Anterior cingulate cortex (tissue), 58 donors: ENCODE measurements around the gene GRB10.

Source experiments
- DNase-seq, 58 donors: peaks; one replicate each; lab custom pipeline; 2025; lab: John Stamatoyannopoulos, UW

The GRB10 gene

DNA sequence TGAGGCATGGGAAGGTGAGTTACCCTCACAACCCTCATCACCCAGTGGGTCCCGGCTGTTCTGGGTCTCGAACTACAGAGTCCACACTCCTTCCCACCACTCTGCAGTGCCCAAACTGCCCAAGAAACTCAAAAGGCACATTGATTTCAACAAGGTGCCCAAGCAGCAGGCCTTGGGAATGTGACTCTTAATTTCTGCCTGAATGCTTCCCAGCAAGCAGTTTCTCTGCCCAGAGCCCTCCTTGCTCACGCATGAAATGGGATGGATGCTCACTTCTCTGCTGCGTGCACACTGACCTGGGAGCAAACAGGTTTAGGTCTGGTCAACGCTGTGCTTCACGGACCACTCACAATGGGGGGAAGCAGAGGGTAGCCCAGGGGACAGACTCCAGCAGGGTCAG is 77.9 kb downstream of the GRB10 start:
- no peak for DNase-seq

DNA sequence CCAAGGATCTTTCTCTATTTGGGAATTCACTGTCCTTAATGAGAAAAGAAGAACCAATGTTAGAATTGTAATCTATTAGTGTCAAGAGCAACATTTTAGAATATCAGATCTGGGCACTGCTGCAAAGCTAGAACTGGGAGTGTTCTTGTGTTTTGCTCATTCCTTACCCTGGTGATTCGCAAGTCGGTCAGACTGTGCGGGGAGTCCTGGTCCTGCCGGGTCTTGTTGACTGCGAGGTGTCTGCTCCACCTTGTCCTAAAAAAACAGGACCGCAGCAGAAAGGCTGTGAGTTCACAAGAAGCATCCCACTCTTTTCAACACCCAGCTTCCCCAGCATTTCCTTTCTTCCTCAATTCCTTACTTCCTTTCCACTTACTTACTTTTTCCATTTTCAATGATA is 79.0 kb downstream of the GRB10 start:
- DNase-seq, result no peak

DNA sequence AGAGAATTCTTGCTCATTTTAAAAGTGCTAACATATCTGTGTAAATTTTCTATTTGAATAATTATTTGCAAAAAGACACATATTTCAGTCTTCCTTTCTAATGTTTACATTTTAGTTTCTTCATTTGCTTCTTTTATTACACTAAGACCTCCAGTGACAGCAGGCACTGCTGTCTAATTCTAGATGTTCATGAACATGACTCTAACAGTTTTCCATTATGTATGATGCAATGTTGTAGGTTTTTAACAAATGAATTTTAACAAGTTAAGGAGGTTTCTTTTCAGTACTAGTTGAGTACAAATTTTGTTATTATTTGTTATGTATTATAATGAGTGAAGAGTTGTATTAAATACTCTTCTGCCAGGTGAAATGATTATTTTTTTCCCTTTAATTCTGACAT is 83.6 kb downstream of the GRB10 start:
- DNase-seq, result no peak

DNA sequence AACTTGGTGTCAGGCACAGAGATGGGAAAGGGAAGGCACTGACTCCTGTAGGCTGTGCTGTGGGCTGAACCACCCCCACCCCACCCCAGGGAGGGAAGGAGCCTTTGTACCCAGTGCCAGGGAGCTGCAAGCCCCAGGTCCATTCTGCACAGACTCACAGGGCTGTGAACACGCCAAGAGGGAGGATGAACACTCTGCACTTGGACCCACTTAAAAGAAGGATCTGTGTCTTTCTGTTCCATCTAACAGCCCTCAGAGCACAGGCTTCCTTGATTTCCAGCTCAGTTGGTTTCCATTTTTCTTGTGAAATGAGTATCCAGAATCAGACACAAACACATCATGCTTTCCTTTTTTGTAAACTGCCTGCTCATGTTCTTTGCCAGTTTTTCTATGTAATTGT is 84.9 kb downstream of the GRB10 start:
- peak in 4 of 58 donors; percentile 25 to 39 (median 32) for DNase-seq

DNA sequence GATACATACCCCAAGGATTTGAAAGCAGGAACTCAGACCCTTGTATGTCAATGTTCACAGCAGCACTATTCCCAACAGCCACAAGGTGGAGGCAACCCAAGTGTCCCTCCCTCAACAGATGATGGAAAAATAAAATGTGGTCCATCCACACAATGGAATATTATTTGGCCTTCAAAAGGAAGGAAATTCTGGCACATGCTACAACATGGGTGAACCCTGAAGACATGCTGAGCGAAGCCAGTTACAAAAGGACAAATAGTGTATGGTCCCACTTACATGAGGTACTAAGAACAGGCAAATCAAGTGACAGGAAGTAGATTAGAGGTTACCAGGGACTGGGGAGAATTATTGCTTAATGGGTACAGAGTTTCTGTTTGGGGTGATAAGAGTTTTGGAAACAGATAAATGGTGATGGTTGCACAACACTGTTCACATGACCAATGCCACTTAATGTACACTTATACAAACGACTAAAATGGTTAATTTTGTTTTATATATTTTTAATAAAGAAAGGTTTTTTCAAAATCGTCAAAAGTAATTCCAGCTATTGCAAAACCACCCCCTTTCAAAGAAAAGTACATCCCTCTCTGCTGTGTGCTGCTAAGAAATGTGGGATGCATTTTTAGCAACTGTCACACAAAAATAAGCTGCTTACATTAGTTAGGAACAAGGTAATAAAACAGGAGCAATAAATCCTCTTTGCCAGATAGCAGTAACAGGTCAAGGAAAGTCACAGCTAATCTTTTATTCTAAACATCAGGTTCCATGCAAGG is 85.7 kb downstream of the GRB10 start:
- no peak for DNase-seq

DNA sequence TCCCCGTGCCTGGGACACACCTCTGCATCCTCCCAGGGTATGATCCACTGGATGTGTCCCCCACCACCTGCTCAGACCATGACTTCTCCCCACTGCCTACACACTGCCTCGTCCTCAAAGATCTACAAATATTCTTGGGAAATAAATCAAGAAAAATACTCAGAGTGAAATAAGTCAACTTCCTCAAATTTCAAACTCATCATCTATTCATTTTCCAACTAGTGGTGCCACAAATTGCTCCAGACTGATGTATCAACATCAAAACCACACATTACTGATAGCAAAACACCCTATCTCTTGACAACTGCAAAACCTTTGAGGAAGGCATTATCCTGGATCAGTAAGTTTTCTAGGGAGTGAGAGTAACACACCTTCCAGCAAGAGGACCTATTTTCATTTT is 87.7 kb downstream of the GRB10 start:
- DNase-seq, result no peak

DNA sequence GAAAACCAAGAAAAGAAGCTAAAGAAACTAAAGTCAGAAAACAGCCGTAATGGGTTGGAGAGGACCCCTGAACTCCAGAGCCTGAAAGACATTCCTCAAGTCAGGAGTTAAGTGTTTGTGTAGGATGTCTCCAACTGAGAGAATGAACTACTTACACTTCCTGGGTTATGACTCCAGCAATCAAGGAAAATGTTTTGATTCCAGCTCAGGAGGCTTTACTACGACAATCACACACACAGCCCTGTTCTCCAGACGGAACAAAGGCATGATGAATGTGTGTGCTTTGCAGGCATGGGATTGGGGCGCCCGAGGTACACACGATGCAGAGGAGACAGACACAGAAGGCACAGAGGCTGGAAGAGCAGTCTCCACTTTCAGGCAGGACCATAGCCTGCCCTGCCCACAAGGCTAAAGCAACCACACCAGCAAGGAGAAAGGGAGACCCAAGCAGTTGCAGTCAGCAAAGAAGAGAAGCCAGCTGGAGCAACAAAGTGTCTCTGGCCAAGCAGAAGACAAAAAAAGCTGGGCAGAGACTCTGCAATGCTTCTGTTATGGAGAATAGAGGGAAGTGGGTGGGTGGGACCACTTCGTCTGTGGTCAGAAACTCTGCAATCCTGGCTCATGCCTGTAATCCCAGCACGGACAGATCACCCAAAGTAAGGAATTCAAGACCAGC is 89.1 kb downstream of the GRB10 start:
- DNase-seq, result no peak

DNA sequence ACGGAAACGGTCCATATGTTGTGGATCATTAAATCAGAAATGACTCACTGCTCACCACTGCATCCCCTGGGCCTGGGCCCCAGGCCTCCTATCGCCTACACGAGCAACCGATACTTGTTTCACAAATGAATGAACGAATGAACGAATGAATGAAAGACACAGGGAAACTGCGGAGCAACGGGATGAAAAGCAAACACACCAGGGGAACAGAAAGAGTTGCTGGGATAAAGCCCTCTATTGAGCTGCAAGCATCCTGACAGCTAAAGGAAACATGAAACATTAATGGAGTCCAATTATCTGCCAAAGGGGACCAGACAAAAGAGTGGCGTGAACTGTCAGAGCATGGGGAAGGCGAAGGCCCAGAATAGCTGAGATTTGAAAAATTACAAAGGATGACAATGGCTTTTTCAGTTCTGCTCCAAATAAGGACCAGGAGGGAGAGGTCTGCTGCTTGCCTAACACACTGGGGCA is 92.1 kb downstream of the GRB10 start:
- peak in 6 of 58 donors; percentile 20 to 49 (median 29) for DNase-seq

DNA sequence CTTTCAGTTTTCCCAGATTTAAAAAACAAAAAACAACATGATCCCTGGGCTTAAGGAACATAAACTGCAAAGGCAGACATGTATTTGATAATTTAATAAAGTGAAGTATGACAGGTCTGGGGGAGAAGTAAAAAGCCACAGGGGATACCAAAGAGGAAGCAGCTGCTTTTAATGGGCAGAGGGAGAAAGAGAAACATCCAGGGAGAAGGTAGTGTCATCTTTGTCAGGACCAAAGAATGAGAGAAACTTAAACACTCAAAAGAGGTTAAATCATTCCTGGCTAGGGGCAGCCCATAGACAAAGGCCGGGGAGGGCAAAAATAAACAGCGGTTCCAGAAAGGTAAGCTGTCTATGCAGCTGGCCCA is 94.5 kb downstream of the GRB10 start:
- no peak for DNase-seq

DNA sequence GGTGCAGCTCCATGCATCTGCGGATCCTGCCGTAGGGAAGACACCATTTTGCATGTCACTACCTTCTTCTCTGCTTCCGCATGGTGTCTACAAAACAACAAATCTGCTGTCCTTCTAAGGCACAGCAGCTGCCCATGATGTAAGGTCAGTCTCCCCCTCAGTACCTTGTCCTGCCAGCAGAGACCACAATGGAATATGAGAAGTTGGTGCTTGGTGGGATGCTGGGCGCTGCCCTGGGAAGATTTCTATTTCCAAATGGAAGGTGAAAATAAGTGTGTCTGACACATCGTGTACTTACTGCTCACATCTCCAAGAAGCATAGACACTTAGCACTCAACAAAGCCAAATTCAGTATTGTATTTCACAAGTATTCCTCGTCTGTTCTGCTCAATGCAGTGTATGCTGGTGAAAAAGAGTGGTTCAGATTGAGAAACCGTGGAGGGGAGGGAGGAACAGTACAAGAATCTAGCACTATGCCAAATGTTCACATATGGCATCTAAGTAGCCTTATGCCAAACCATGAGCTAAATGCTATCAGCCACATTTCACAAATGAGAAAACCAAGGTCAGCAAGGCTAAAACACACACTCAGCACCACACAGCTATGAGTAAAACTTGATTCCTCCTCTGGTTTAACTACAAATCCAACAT is 95.0 kb downstream of the GRB10 start:
- DNase-seq, result peak in 2 of 58 donors; percentile 13 to 20

DNA sequence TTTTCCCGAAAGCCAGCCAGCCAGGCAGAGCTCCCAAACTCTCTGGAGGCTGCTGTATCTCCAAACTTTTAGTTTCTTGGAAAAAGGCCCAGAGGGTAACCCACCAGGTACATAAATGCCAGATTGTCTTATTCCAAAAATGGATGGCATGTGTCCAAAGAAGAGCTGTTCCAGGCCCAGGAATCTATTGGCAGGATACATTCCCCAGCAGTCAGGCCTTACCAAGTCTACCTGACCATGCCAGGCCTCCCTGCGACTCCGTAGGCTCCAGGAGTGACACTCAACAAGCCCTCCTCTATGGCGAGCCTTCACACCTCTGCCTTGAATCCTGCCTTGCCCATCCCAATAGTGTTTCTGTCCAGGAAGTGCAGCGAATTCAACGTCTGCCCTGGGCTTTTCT is 95.6 kb downstream of the GRB10 start:
- no peak for DNase-seq

DNA sequence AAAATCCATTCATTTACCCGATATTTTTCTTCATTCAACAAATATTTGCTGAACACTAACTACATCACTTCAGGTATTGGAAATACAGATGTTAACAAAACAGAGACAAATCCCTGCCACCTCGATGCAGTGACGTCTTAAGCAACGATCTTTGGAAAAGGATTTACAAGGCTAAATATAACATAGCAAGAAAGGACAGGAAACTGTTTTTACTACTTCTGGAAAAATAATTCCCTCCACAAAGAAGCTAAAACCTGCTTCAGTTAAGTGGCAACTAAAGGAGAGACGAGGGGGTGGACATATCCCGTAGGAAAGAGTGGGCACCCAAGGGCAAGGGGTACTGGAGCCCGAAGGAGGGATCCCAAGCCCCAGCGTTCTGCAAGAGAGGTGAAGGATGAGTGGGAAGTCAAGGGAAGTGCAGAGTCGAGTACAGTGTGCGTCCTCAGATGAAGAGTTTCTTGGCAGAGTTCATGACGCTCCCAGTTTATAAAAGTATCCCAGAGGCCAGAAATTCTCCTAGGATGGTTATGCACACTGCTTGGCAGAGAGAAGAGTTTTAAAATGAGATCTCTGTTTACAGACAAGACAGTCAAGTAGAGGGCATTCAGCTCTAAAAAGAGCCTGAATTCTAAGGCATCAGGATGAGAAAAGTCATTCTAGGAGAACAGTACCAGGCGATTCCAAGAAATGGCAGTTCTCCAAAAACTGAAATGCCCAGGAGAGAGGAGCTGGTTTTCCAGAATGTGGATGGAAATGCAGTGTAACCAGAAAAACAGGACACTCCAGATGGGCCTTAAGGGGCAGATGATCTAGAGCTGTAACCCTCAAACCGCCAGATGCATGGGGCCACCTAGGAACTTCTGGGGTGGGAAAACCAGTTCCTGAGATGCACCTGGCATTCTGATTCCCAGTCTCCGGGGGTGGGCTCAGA is 97.3 kb downstream of the GRB10 start:
- no peak for DNase-seq

DNA sequence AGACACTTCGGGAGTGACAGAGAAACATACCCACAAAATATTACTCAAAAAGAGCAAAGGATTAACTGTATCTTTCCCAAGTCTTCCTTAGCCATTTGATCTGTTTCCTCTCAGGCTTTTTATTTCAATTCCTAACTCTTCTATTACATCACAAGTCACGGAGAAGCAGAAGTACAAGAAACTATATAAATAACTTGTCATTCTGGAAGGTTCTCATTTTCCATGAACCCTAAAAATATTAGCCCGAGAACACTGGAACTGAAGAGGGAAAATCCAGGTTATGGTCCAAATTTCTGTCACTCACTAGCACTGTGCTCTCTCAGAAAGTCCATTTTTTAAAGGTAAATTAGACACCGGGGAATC is 98.0 kb downstream of the GRB10 start:
- DNase-seq, result no peak

DNA sequence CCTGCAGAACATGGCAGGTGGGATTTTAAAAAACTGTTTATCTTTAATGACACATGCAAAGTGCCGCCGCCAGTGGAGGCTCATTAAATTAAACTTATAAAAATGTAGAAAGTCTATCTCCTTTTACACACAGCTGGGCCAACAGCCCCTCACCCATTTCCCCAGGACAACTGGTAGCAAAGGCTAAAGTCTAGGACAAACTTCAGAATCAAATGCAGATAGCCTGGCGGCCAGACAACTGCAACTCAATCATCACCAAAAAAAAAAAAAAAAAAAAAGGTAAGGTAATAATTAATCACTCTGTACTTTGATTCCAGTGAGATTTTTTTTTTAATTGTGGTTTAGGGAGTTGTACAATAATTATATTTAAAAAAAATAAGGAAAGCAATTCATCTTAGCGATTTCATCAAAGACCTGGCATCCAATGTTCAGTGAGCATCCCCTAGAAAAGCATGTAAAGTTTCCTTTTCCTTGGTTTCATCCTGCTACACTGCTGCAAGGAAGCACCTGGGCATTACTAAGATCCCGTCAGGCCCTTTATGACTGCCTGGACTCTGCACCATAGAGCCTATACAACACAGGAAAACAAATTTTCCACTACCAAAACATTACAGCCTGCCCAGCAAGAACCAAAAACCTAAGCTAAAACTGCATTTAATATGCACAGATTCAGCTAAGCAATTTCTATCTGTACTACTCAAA is 98.5 kb downstream of the GRB10 start:
- DNase-seq, result no peak

DNA sequence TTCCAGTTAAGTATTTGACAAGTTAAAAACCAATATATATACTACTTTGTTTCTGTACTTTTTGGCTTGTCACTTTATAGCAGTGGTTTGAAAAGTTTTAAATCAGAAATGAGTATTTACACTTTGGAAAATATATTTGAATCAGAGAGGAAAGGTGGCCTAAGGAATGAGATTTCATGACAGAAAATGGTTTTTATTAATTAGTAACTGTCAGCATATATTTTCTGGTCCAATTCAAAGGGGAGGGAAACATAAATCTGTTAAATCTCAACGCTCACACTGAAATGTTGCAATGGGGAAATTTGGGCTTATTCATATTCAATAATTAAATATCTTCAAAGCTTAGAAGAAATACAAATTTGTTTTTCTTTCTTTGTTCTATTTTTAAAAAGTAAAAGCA is 100.1 kb downstream of the GRB10 start:
- no peak for DNase-seq

DNA sequence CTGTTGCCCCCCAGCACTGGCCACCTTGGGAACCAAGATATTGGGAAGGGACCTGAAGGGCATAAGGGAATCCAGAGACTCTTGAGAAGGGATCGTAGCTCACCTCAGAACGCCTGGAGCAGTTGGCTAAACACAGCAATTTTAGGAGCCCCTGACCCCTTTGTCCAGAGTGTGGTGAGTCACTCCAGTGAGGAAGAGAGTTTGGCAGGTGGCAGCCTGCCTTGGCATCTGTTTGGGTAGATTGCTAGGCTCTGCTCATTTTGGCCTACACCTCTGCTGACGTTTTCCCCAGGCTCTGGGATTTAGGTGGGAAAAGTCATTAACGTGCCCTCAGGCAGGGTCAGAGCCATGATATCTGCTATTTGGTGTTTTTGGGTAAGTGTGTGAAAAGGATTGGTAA is 100.6 kb downstream of the GRB10 start:
- DNase-seq, result no peak

DNA sequence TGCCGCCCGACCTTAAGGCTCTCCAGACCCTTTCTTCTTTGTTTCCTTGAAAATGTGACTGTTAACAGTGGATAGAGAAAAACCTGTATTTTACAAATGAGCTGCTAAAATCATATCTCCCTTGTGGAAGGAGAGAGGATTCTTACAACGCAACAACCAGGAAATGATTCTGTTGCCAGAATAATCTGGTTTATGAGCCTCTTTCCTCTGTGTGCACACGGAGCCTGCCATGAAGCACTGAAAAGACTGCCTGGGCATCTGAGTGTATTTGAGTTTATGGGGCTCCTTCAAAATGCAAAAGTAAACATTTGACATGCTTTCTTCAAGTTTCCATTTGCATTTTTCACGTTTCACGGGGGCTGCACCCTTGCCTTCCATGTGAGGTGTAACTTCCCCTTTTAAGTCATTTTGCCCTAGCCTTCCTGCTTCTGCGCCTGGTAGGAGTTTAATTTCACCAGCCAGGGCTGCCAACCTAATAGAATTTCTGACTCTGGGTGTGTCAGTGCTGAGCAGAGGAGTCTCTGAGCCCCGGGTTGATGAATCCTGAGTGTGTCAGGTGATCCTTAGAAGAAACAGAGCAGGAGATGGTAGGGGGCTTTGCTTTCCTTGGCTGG is 101.2 kb downstream of the GRB10 start:
- no peak for DNase-seq

DNA sequence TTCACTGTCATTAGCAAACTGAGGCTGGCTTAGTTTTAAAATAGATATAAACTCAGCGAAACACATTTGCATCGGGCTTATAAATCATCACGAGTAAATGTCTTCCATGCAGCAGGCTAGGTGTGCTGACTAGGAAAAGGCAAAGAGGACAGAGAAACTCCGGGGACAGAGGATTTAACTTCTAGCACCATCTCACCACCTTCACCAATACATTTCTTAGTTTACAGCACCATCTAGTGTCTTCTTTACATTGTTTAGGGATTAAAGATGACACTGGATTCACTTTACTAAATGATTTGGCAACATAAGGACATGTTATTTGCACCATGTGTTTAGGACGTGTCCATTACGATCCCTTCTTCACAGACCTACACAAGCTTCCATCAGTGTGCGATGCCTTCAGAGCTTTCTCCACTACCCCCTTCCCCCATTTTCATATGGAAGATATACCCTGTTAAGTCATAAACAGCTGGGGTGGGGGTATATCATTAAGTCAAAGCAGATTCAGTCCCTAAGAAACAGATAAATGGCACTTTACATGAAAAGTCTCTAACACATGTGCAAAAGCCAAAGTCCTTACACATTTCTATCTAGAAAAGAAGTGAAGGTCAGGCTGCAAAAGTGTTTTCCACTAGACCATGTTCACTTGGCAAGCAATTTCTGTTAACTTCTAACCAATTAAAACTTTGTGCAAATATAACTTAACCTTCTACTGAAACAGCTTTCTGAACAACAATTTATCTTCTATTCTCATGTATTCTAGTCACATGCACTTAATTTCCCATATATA is 103.3 kb downstream of the GRB10 start:
- DNase-seq, result peak in 1 of 58 donors; percentile 47

DNA sequence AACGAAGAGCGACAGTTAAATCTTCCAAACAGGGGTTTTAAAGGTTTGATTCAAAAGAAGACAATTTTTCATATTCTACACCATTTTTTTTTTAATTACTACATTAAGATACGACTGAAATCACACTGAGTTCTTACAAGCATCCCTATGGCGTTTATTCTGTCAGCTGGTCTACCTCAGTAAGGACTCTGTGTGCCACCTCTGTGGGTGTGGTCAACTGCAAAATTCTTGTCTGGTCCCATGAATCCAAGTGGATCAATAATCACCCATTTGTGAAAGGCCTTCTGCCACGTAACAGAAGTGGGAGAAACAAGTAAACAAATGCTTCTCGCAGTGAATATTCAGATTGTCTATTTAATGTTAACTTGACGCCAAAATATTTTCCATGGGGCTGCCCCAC is 104.1 kb downstream of the GRB10 start:
- no peak for DNase-seq
